HG02678 (cell line): ENCODE results near the gene KLHL30.
"Not testable (repeated sequence)": the region's sequence is repeated elsewhere in the genome, so short reads cannot be mapped to it uniquely, and the experiment has no call there.

ENCODE experiments used
- ATAC-seq: cut with Tn5 transposase; IDR thresholded peaks from one replicate; pipeline ENCODE4 v1.9.1; 2021; ENCODE audit warnings: mild to moderate bottlenecking, moderate library complexity; ENCODE audit not compliant: unreplicated experiment

KLHL30 gene

DNA sequence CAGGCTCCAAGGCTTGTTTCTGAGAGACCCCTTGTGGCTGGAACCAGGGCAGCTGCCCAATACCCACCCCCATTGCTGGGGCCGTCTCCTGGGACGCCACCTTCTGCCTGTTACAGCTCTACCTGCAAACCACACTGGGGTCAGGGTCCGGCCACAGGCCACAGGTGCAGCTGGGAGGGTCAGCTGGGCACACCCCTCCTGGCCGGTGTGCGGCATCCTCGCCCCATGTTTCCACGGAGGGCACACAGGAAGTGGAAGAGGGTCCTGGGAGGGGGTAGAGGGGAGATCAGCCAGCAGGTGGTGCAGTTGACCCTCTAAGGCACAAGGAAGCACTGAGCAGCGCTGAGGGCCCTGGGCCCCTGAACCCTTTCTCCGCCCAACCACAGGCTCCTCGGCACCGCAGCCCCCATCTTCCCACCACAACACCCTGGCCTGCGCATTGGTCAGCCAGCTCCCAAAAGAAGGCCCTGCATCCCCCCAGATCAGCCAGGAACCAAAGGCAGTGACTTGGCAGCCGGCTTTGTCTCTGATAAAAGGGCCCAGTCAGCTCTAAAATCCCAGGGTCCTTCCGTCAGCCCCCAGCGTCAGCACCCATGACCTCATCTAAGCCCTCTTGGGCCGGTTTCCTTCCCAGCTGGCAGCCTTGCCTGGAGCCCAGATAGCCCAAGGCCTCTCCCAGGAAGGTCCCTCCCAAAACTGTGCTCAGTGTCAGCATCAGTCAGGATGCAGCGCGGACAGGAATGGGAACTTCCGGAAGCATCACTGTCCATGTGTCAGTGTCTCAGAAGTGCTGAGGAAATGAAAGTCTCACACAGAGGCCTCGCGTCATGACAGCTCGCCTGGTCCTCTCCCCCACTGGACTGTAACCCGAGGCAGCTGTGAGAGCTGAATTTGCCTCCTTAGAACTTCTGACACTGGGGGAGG lies 22.0 kb downstream of the KLHL30 start:
- ATAC-seq, result no peak

GRCh38 chr2:238161291-238162051 lies 23.0 kb downstream of the KLHL30 start:
- no peak for ATAC-seq

DNA sequence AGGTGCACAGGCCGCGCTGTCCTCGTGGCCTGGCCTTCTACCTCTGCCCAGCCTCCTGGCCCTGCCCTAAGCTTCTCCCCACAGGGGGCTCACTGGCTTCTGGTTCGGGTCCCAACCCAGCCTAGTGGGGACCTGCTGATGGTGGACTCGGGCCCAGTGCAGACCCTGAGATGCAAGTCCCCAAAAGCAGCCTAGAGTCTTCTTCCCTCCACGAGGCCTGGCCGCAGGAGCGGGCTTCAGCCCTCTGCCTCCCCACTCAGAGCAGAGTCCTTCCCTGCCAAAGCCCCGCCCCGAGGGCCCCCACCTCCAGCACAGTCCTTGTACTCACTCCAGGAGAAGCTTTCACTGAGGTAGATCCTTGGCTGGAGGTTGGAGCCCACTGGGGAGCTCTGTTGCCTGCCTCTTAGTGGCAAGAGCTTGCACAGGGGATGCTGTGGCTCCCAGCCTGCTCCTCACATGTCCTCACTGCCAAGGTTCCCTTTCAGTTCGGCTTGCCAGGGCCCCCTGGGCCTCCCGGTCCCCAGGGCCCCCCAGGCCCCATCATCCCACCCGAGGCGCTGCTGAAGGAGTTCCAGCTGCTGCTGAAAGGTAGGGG lies 23.9 kb downstream of the KLHL30 start:
- no peak for ATAC-seq

- ATAC-seq, result no peak
Observed at GRCh38 chr2:238162846-238163441, 24.5 kb downstream of the KLHL30 start.

- no peak for ATAC-seq
Observed at GRCh38 chr2:238163481-238164198, 25.2 kb downstream of the KLHL30 start.

DNA sequence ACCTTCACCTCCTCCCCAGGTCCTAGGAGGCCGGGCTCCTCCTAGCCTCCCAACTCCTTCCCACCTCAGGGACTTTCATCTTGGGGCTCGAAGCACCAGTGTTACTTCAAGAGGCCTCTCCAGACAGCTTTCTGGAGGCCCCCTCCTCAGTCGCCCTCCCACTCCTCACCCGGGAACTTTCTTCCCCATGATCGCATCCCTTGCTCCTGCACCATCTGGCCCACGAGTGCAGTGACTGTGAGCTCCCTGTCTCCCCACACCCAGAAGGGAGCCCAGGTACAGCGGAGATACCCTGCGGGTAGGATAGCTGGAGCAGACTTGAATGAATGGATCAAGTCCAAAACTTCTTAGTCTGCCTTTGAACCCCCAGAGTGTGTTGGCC lies 26.4 kb downstream of the KLHL30 start:
- no peak for ATAC-seq

DNA sequence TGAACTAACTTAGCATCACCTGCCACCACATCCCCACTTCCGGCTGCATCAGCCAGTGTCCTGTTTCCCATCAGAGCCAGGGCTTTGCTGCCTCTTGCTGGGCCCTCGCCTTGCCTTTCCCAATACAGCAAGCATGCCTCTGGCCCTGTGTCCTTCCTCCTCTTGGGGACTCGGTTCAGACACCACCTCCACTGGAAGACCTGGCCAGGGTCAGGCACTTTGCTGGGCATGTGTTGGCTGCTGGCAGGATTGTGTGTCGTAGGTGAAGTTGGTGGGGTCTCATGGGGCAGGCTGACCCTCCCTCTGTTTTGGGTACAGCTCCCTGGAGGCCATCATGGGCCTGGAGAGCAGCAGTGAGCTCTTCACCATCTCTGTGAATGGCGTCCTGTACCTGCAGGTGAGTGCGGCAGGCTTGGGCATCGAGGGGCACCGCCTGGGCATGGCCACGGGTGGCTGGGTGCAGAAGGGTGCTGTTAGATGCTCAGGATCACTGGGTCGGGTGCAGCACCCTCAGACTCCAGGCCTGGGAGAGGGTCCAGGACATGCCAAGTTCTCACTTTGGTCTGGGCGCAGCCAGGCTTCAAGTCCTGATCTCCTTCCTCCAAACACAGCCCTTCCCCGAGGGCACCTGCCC lies 26.9 kb downstream of the KLHL30 start:
- no peak for ATAC-seq

- no peak for ATAC-seq
Observed at GRCh38 chr2:238166391-238167343, 28.2 kb downstream of the KLHL30 start.

DNA sequence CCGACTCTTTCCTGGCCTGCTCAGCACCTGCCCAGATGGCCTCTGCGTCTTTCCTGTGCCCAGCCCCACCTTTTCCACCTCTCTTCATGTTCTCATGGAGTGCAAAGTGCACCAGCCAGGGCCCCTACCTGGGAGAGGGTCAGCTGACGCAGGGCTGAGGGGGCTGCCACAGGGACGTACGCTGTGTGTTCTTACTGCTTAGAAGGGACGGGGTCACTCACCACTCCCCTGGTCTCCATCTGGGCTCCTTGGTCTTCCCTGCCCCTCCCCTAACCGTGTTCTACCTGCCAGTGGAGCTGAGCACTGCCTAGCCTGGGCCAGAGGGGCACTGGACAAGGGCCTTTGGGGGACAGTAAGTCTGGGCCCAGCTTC lies 28.9 kb downstream of the KLHL30 start:
- no peak for ATAC-seq

DNA sequence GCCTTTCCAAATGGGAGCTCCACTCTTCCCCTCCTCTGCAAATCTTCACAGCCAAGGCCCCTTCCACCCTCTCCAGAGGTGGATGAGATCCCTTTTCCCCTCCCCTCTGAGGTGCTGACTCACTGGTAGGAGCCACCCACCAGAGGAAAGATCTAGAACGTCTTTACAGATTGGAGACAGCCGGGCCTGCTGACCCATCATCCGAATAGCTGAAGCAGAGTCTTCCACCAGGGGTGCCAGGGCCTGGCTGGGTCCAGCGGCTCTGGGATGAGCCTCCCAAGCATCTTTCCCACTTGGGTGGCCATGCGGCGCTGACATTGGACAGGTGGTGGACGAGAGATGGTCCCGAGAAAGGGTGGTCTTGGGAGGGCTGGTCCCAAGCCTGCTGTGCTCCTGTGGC lies 29.3 kb downstream of the KLHL30 start:
- ATAC-seq, result no peak

- no peak for ATAC-seq
Observed at GRCh38 chr2:238168196-238169047, 30.0 kb downstream of the KLHL30 start.

DNA sequence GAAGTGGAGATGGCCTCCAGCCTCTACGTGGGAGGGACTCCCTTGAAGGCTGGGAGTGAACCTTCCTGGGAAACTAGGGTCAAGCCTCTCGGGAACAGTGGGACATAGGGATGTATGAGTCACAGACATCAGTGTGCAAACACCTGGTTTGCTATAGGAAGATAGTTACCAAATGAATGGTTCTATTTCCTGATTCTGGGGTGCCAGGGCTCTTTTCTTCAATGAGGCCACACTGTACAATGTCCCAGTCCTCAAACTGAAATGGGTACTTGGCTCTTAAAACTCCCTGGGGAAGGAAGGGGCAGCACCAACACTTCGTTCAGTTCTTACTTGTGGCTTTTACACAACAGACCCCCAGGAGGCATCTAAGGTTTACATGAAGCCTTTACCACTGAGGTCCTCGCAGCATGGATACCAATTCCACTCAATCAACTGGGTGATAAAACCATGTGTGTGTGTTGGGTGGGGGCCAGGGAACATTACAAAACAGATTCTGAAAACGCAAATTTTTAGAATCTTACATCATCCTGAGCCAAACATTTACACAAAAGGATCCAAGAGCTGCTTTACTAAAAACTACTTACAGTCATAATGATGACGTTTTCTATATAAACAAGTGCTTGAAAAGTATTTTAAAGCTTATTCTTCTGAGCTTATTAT lies 30.7 kb downstream of the KLHL30 start:
- ATAC-seq, result no peak

GRCh38 chr2:238169708-238170251 lies 31.3 kb downstream of the KLHL30 start:
- no peak for ATAC-seq

- ATAC-seq, result no peak
Observed at GRCh38 chr2:238170386-238171071, 32.1 kb downstream of the KLHL30 start.

GRCh38 chr2:238171072-238171431 lies 32.6 kb downstream of the KLHL30 start:
- not testable (repeated sequence) for ATAC-seq

DNA sequence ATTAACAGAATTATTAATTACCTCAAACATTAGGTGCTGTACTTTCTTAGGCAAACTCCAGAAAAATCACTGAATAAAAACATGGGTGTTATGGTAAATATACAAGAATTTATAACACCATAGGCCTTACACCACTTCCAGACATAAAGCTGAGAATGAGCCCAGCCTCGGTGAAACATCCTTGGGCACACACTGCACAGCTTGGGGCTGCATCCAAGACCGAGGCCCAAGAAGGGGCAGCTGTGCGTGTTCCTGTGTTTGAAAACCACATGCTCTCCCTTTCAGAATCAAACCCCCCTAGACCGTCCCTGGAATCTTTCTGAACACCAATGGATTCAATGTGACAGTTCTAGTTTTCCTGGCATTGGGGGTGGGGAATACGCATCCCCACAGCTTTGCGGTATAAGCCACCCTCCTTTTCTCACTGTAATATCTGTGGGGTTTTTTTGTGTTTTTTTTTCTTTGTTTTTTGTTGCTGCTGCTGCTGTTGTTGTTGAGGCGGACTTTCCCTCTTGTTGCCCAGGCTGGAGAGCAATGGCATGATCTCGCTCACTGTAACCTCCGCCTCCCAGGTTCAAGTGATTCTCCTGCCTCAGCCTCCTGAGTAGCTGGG lies 33.2 kb downstream of the KLHL30 start:
- ATAC-seq, result no peak
